Measurements from ENCODE around the gene STK32B. TPM values are rescaled to one million over a fixed set of nuclear protein-coding genes. Genes with fewer than 3 reads are reported as not detected.

STK32B gene
- total and polyA plus RNA-seq, 4 donors, result 0.02 to 0.28 (median 0.08) TPM; not detected in 1

DNA sequence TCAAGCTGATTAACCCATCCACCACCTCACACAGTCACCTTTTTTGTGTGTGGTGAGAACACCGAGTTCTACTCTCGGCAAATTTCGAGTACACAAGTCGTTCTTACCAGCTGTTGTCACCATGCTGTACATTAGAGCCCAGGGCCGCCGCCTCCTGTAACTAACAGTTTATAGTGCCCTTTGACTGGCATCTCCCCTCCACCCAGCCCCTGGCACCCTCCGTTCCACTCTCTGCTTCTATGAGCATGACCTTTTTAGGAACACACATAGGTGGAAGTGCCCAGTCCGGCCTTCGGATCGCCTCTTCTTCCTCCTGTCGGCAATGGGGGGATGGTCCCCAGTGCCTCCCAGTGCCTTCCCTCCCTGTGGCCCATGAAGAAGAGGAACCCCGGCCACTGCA, 141.4 kb downstream of the STK32B start:
- Histone ChIP-seq H3K27ac (ENCODE audit: low read depth in 1 of 2, low read length in 2 of 2) (no peak overlapping the region), H3K4me3 (ENCODE audit: low read depth in 1 of 3, low read length in 3 of 3) (no peak overlapping the region), H3K36me3 (ENCODE audit: control insufficient read depth in 4 of 4, insufficient read depth in 3 of 4, low read depth in 1 of 4, low read length in 3 of 4) (no peaks in the 10 kb centered on the region), H3K9ac (ENCODE audit: low read depth in 1 of 2, low read length in 2 of 2) (no peak overlapping the region), H3K9me3 (ENCODE audit: control insufficient read depth in 4 of 4, low read length in 3 of 4) (no peaks in the 10 kb centered on the region), H3K4me1 (ENCODE audit: control insufficient read depth in 4 of 4, insufficient read depth in 4 of 4, low read length in 3 of 4) (no peaks in the 10 kb centered on the region), H3K27me3 (ENCODE audit: control insufficient read depth in 4 of 4, insufficient read depth in 4 of 4, low read length in 3 of 4) (peaks cover 0 to 4% (median 0%) of the 10 kb centered on the region in 4 donors)
- no peak for DNase-seq (ENCODE audit: low spot score)
- TF ChIP-seq HNF4G (IDR thresholded peaks at IDR 0.05) (no peak), TAF1 (conservative IDR thresholded peaks at IDR 0.05) (no peak), ZBTB33 (IDR thresholded peaks at IDR 0.05) (no peak), REST (IDR thresholded peaks at IDR 0.05) (no peak), JUND (IDR thresholded peaks at IDR 0.05) (no peak), NR2F2 (IDR thresholded peaks at IDR 0.05) (no peak), GABPA (IDR thresholded peaks at IDR 0.05 in 1 of 2, conservative IDR thresholded peaks at IDR 0.05 in 1 of 2) (no peak), EGR1 (IDR thresholded peaks at IDR 0.05; ENCODE audit: low read depth in 2 of 2) (no peak), FOXA2 (IDR thresholded peaks at IDR 0.05) (no peak), RAD21 (IDR thresholded peaks at IDR 0.05) (no peak), RXRA (IDR thresholded peaks at IDR 0.05) (no peak), SP1 (IDR thresholded peaks at IDR 0.05) (no peak), YY1 (IDR thresholded peaks at IDR 0.05) (no peak), CTCF (IDR thresholded peaks at IDR 0.05; ENCODE audit: low read depth, low read length, missing input control) (no peak), FOXA1 (IDR thresholded peaks at IDR 0.05) (no peak), HNF4A (conservative IDR thresholded peaks at IDR 0.05) (no peak)
- TF ChIP-seq, protein P1, sequence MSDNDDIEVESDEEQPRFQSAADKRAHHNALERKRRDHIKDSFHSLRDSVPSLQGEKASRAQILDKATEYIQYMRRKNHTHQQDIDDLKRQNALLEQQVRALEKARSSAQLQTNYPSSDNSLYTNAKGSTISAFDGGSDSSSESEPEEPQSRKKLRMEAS (IDR thresholded peaks at IDR 0.05), result no peak
- TF ChIP-seq, protein P2, sequence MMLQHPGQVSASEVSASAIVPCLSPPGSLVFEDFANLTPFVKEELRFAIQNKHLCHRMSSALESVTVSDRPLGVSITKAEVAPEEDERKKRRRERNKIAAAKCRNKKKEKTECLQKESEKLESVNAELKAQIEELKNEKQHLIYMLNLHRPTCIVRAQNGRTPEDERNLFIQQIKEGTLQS (IDR thresholded peaks at IDR 0.05), result no peak
- WGBS, result 79% methylated on average over 12 of the region's 12 CpGs

All from liver (tissue), 9 donors.